Mucosa of descending colon (tissue), 3 donors: ENCODE results near the gene ZNF441. TPM values are rescaled to one million over a fixed set of nuclear protein-coding genes. Genes with fewer than 3 reads are reported as not detected.

ENCODE experiments used
- ATAC-seq: fragments of 200-7000 bp; cut with Tn5 transposase; one replicate; pipeline ENCODE4 v1.9.1; 2020; ENCODE audit warnings: mild to moderate bottlenecking, moderate library complexity
- DNase-seq, 3 donors: peaks; one replicate each; pipeline ENCODE4 v3.0.0-alpha.2; 2020
- H3K36me3 ChIP-seq: fragments of 200-600 bp; one replicate; pipeline ENCODE4 v1.8.0; 2021; ENCODE audit warnings: low read depth, mild to moderate bottlenecking
- H3K4me1 ChIP-seq: fragments of 200-600 bp; one replicate; pipeline ENCODE4 v1.8.0; 2021; ENCODE audit warnings: low read depth, mild to moderate bottlenecking
- H3K4me3 ChIP-seq: fragments of 200-600 bp; one replicate; pipeline ENCODE4 v1.8.0; 2021; ENCODE audit warnings: mild to moderate bottlenecking
- H3K9me3 ChIP-seq: fragments of 200-600 bp; one replicate; pipeline ENCODE4 v1.8.0; 2021; ENCODE audit warnings: mild to moderate bottlenecking
- CTCF ChIP-seq: fragments of 200-600 bp; IDR thresholded peaks from one replicate; pipeline ENCODE4 v1.8.0; 2022; ENCODE audit warnings: antibody characterized with exemption, mild to moderate bottlenecking
- intact Hi-C, 2 donors: fragments of 100-400 bp; cut with DNase I in 1 of 2; cut with micrococcal nuclease in 1 of 2; formaldehyde crosslinking; loops; one replicate each; pipeline versions ENCODE4 v1.11.0 to v1.11.1; 2022; cut with DNase I, micrococcal nuclease
- total RNA-seq, 3 donors: library from RNA; stranded (reverse); fragmentation: NEBNext Ultra II Directional in 2 of 3; extraction: Animal tissue kit (Norgen Biotek cat#: 25700) in 2 of 3; gene quantifications; one replicate each; pipeline versions ENCODE4 v1.2.1 to v1.2.4, GENCODE V29; 2021 to 2023
- donor health status: DM: no; HTN: no; CAD: no; lungs with moderate emphysema.
- donor health status: DM: no; HTN: no; CAD: no.
- donor health status: DM: no; HTN: yes; CAD: no.

Gene ZNF441
- total RNA-seq, 3 donors from 2014 or later = 4.8 to 8.5 (median 4.8) TPM

GRCh38 chr19:11749751-11750150, 17.0 kb upstream of the ZNF441 start:
- ATAC-seq (no peak), DNase-seq (no peak)
- Histone ChIP-seq H3K4me1 (no peaks in the 10 kb centered on the region), H3K4me3 (no peak overlapping the region), H3K36me3 (no peaks in the 10 kb centered on the region), H3K9me3 (peaks cover 22% of the 10 kb centered on the region)
- intact Hi-C loops = no loop called here
- no peak for TF ChIP-seq CTCF

GRCh38 chr19:11752244-11752736, 14.5 kb upstream of the ZNF441 start:
- ATAC-seq (no peak), DNase-seq (no peak)
- Histone ChIP-seq H3K4me1 (no peaks in the 10 kb centered on the region), H3K4me3 (no peak overlapping the region), H3K36me3 (no peaks in the 10 kb centered on the region), H3K9me3 (peaks cover 22% of the 10 kb centered on the region)
- no peak for TF ChIP-seq CTCF
- intact Hi-C loops = no loop called here

GRCh38 chr19:11754663-11755062, 12.1 kb upstream of the ZNF441 start:
- no peak for ATAC-seq
- H3K4me3 ChIP-seq = no peak overlapping the region
- DNase-seq = no peak
- no peak for TF ChIP-seq CTCF
- intact Hi-C loops = no loop called here
- peaks cover 15% of the 10 kb centered on the region for H3K9me3 ChIP-seq
- H3K36me3 ChIP-seq = no peaks in the 10 kb centered on the region
- no peaks in the 10 kb centered on the region for H3K4me1 ChIP-seq

GRCh38 chr19:11756965-11757364, 9.8 kb upstream of the ZNF441 start:
- no peak for TF ChIP-seq CTCF
- intact Hi-C loops = no loop called here
- no peaks in the 10 kb centered on the region for H3K36me3 ChIP-seq
- DNase-seq (no peak), ATAC-seq (no peak)
- H3K4me3 ChIP-seq = no peak overlapping the region
- peaks cover 12% of the 10 kb centered on the region for H3K9me3 ChIP-seq
- no peaks in the 10 kb centered on the region for H3K4me1 ChIP-seq

- H3K9me3 ChIP-seq = peaks cover 8% of the 10 kb centered on the region
- ATAC-seq = no peak
- H3K36me3 ChIP-seq = no peaks in the 10 kb centered on the region
- intact Hi-C loops = no loop called here
- no peak overlapping the region for H3K4me3 ChIP-seq
- no peak for DNase-seq
- no peak for TF ChIP-seq CTCF
- H3K4me1 ChIP-seq = no peaks in the 10 kb centered on the region
These were observed 7.0 kb upstream of the ZNF441 start for GRCh38 chr19:11759805-11760204.

GRCh38 chr19:11763117-11763516, 3.7 kb upstream of the ZNF441 start:
- ATAC-seq (no peak), DNase-seq (no peak)
- Histone ChIP-seq H3K4me1 (peaks cover 4% of the 10 kb centered on the region), H3K9me3 (no peaks in the 10 kb centered on the region), H3K36me3 (no peaks in the 10 kb centered on the region), H3K4me3 (no peak overlapping the region)
- intact Hi-C loops = no loop called here
- no peak for TF ChIP-seq CTCF
